Ovary (tissue), 3 donors: ENCODE measurements around the gene ARID5A.

Experiments used
- CTCF ChIP-seq, 3 donors: fragments of 450-650 bp in 2 of 3; fragments of 200-600 bp in 1 of 3; IDR thresholded peaks; one replicate each; pipeline versions ENCODE4 v1.5.1 to v1.8.0; 2016 to 2022; ENCODE audit warnings: antibody characterized with exemption in 3 of 3, mild to moderate bottlenecking in 1 of 3
- EP300 ChIP-seq: sonication (generic); formaldehyde crosslinking; IDR thresholded peaks from one replicate; pipeline ENCODE4 v1.6.1; 2017; ENCODE audit warnings: antibody characterized with exemption
- POLR2A ChIP-seq: fragments of 450-650 bp; IDR thresholded peaks from one replicate; pipeline ENCODE4 v1.6.1; 2017; ENCODE audit warnings: antibody characterized with exemption, mild to moderate bottlenecking, moderate library complexity
- donor health status: DM: no; HTN: no; CAD: no.

GRCh38 chr2:96542357-96542977 is 5.9 kb downstream of the ARID5A start:
- no peak for TF ChIP-seq CTCF (IDR thresholded peaks at IDR 0.05)
- no peak for TF ChIP-seq POLR2A
- TF ChIP-seq EP300: no peak
